Brain microvascular endothelial cell (primary cell): ENCODE measurements around the gene KRT74.

Experiments
- DNase-seq: peaks from one replicate; pipeline ENCODE4 v3.0.0-alpha.2; 2020
- H3K27ac ChIP-seq: fragments of 250-450 bp; sonication (Bioruptor Pico); 2 replicates; pipeline ENCODE4 v1.5.1; 2020; ENCODE audit warnings: mild to moderate bottlenecking, moderate library complexity
- H3K27me3 ChIP-seq: fragments of 250-450 bp; sonication (Bioruptor Pico); replicated peaks from 2 replicates; pipeline ENCODE4 v1.5.1; 2020; ENCODE audit warnings: mild to moderate bottlenecking
- H3K36me3 ChIP-seq: fragments of 250-450 bp; sonication (Bioruptor Pico); replicated peaks from 2 replicates; pipeline ENCODE4 v1.5.1; 2020; ENCODE audit warnings: mild to moderate bottlenecking
- H3K4me3 ChIP-seq: 2 replicates; pipeline ENCODE4 v1.5.1; 2011; ENCODE audit warnings: low read depth, mild to moderate bottlenecking, control low read depth, low read length, moderate library complexity
- CTCF ChIP-seq: IDR thresholded peaks from 2 replicates; pipeline ENCODE4 v1.5.1; 2011; ENCODE audit warnings: low read depth, mild to moderate bottlenecking, moderate library complexity, low read length, control low read depth, inconsistent platforms; ENCODE audit errors: missing control alignments
- in situ Hi-C: cut with HindIII; loops from 2 replicates; pipeline ENCODE4 v1.10.0; 2017; ENCODE audit warnings: low sequenced_read_pairs, low pct_ligation_motif_present

Gene KRT74

DNA sequence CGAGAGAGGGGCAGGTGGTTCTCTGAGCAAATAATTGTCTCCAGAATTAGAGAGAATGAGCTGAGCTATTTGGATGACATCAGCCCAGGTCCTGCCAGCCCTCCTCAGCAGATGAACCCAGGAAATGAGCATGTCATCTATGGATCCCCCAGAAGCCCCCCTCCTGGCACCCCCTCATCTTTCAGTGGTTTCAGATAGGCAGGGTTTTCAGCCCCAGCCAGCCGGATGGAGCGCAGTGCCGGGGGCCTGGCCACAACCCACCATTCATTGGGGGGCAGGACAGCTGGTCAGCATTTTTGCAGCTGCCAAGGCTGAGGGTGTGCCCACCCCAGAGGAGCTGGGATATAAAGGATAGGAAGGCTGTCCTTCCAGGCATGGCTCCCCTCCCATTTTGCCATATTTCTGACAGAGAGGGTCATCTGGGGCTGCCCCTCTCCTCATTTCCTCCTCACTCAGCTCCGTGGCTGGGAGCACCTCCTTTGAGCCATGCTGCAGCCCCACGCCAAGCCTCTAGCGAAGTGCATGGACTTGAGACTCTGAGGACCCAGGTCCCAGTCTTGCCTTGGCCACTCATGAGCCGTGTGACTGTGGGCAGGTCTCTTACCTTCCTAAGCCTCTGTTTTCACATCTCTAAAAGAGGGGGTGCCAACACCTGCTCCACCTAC is 14.7 kb downstream of the KRT74 start:
- H3K36me3 ChIP-seq, result no peaks in the 10 kb centered on the region
- H3K27ac ChIP-seq, result no peak overlapping the region
- in situ Hi-C loops, result no loop called here
- H3K4me3 ChIP-seq, result no peak overlapping the region
- no peak for DNase-seq
- TF ChIP-seq CTCF, result no peak
- H3K27me3 ChIP-seq, result peaks cover 2% of the 10 kb centered on the region

- no peaks in the 10 kb centered on the region for H3K36me3 ChIP-seq
- in situ Hi-C loops, result no loop called here
- H3K27me3 ChIP-seq, result no peaks in the 10 kb centered on the region
- H3K27ac ChIP-seq, result no peak overlapping the region
- TF ChIP-seq CTCF, result no peak
- no peak overlapping the region for H3K4me3 ChIP-seq
- no peak for DNase-seq
Measured at GRCh38 chr12:52557476-52557875, 16.2 kb downstream of the KRT74 start.

- in situ Hi-C loops, result no loop called here
- Histone ChIP-seq H3K27ac (no peak overlapping the region), H3K27me3 (peaks cover 8% of the 10 kb centered on the region), H3K36me3 (no peaks in the 10 kb centered on the region), H3K4me3 (no peak overlapping the region)
- TF ChIP-seq CTCF, result no peak
- no peak for DNase-seq
Measured at GRCh38 chr12:52555577-52555976, 18.1 kb downstream of the KRT74 start.

DNA sequence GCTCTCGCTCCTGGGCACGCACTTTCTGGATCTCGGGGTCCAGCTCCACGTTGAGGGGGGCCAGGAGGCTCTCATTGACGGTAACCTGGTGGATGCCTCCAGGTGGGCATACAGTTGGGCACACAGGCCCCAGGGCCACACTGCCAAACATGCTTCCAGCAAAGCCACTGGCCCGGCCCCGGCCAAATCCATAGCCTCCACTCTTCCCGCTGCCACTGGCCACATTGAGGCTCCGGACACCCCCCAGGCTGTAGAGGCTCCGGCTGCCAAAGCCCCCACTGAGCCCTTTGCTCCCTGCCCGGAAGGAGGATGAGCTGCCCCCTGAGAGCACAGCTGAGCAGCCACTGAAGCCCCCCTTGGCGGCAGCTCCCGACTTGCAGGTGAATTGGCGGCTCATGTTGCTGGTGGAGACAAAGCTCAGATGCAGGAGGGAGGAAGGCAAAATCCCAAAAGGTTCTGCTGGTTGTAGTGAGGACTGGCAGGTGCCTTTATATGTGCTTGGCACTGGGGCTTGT is 20.9 kb downstream of the KRT74 start, which contains the start of gene KRT71:
Gene KRT71, minus strand, starts transcription at position 465 of the 515 bp plus-strand sequence. Its CDS starts 68 bp downstream, at position 397.
- in situ Hi-C loops, result no loop called here
- DNase-seq, result no peak
- H3K27ac ChIP-seq, result no peak within 1 kb of the TSS
- H3K4me3 ChIP-seq, result no peak within 1 kb of the TSS
- no peak for TF ChIP-seq CTCF
- H3K27me3 ChIP-seq, result peaks cover 8% of the 10 kb centered on the region
- H3K36me3 ChIP-seq, result no peaks in the 10 kb centered on the region

DNA sequence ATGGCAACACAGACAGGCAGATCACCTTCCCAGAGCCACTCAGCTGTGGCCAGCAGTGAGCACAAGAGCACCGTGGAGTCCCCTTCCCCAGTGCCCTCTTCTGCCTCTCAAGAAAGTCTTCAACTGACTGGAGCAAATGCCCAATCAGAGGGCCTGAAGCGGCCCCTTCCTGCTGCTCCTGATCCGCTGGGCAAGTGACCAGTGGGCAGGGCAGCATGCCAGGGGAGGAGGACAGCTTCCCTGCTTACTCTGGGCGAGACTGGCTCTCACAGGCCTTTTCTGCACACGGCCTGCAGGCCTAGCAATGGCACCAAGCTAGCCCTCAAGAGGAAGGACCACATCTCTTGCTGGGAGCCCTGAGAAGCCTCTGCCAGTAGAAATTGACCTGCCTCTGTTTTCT is 21.6 kb downstream of the KRT74 start:
- H3K36me3 ChIP-seq, result no peaks in the 10 kb centered on the region
- peaks cover 8% of the 10 kb centered on the region for H3K27me3 ChIP-seq
- no peak overlapping the region for H3K4me3 ChIP-seq
- TF ChIP-seq CTCF, result no peak
- in situ Hi-C loops, result no loop called here
- no peak overlapping the region for H3K27ac ChIP-seq
- DNase-seq, result no peak
